HCT116 (cell line): ENCODE results near the gene PIK3R1.

ENCODE experiments used
- CEBPB ChIP-seq: IDR thresholded peaks from 2 replicates; pipeline ENCODE4 v1.6.1; 2012; ENCODE audit warnings: low read depth
- CTCF ChIP-seq, 3 experiments: fragments of 200-600 bp in 1 of 3; sonication (generic) in 1 of 3; IDR thresholded peaks in 2 of 3; conservative IDR thresholded peaks in 1 of 3; 2 replicates each; pipeline ENCODE4 v1.5.1; 2012 to 2017; ENCODE audit warnings: low read depth in 2 of 3, low read length in 2 of 3, antibody characterized with exemption in 1 of 3, borderline replicate concordance in 1 of 3, control low read depth in 1 of 3, mild to moderate bottlenecking in 1 of 3, mixed read lengths in 1 of 3, mixed run types in 1 of 3, moderate library complexity in 1 of 3; ENCODE audit not compliant: insufficient read depth in 1 of 3
- EZH2 ChIP-seq: fragments of 200-600 bp; sonication (generic); IDR thresholded peaks from 2 replicates; pipeline ENCODE4 v1.6.1; 2017; ENCODE audit warnings: antibody characterized with exemption, mixed run types
- JUND ChIP-seq: IDR thresholded peaks from 2 replicates; pipeline ENCODE4 v1.6.1; 2012
- MAX ChIP-seq: IDR thresholded peaks from 2 replicates; pipeline ENCODE4 v1.6.1; 2012
- POLR2A ChIP-seq: IDR thresholded peaks from 2 replicates; pipeline ENCODE4 v1.7.0; 2011; ENCODE audit warnings: borderline replicate concordance; ENCODE audit not compliant: insufficient read depth, insufficient read length; ENCODE audit errors: extremely low read depth
- POLR2AphosphoS5 ChIP-seq: IDR thresholded peaks from 2 replicates; pipeline ENCODE4 v1.6.1; 2011; ENCODE audit warnings: mild to moderate bottlenecking, low read depth, low read length, moderate library complexity
- REST ChIP-seq: IDR thresholded peaks from 2 replicates; pipeline ENCODE4 v1.6.1; 2012; ENCODE audit warnings: low read depth
- SIN3A ChIP-seq: IDR thresholded peaks from 2 replicates; pipeline ENCODE4 v1.6.1; 2012; ENCODE audit warnings: low read depth
- TCF7L2 ChIP-seq: IDR thresholded peaks from 2 replicates; pipeline ENCODE4 v1.7.0; 2011; ENCODE audit warnings: borderline replicate concordance, inconsistent platforms; ENCODE audit not compliant: insufficient read depth, insufficient read length; ENCODE audit errors: extremely low read depth
- YY1 ChIP-seq: IDR thresholded peaks from 2 replicates; pipeline ENCODE4 v1.6.1; 2011; ENCODE audit warnings: low read length, low read depth, moderate library complexity, mild to moderate bottlenecking; ENCODE audit not compliant: insufficient replicate concordance; ENCODE audit errors: extremely low read depth
- TF ChIP-seq, protein P1 (sequence below): IDR thresholded peaks from 2 replicates; pipeline ENCODE4 v1.6.1; 2012
- TF ChIP-seq, protein P2 (sequence below): IDR thresholded peaks from 2 replicates; pipeline ENCODE4 v1.6.1; 2011; ENCODE audit warnings: mild to moderate bottlenecking, low read length, moderate library complexity; ENCODE audit not compliant: insufficient replicate concordance; ENCODE audit errors: extremely low read depth

GRCh38 chr5:68330574-68330973 lies 115.0 kb downstream of the PIK3R1 start:
- TF ChIP-seq MAX, result no peak
- no peak for TF ChIP-seq JUND
- TF ChIP-seq POLR2A, result no peak
- TF ChIP-seq, protein P1, sequence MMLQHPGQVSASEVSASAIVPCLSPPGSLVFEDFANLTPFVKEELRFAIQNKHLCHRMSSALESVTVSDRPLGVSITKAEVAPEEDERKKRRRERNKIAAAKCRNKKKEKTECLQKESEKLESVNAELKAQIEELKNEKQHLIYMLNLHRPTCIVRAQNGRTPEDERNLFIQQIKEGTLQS, result no peak
- TF ChIP-seq EZH2, result no peak
- TF ChIP-seq POLR2AphosphoS5, result no peak
- TF ChIP-seq CTCF (IDR thresholded peaks at IDR 0.05 in 2 of 3, conservative IDR thresholded peaks at IDR 0.05 in 1 of 3; ENCODE audit: borderline replicate concordance in 1 of 3, insufficient read depth in 1 of 3, low read depth in 2 of 3, low read length in 2 of 3), result no peak
- no peak for TF ChIP-seq TCF7L2
- no peak for TF ChIP-seq CEBPB
- TF ChIP-seq YY1, result no peak
- TF ChIP-seq SIN3A, result no peak
- TF ChIP-seq, protein P2, sequence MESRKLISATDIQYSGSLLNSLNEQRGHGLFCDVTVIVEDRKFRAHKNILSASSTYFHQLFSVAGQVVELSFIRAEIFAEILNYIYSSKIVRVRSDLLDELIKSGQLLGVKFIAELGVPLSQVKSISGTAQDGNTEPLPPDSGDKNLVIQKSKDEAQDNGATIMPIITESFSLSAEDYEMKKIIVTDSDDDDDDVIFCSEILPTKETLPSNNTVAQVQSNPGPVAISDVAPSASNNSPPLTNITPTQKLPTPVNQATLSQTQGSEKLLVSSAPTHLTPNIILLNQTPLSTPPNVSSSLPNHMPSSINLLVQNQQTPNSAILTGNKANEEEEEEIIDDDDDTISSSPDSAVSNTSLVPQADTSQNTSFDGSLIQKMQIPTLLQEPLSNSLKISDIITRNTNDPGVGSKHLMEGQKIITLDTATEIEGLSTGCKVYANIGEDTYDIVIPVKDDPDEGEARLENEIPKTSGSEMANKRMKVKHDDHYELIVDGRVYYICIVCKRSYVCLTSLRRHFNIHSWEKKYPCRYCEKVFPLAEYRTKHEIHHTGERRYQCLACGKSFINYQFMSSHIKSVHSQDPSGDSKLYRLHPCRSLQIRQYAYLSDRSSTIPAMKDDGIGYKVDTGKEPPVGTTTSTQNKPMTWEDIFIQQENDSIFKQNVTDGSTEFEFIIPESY, result no peak
- TF ChIP-seq REST, result no peak
